K562 (cell line): ENCODE data around the gene GALNT7. TPM values are rescaled to one million over a fixed set of nuclear protein-coding genes. Genes with fewer than 3 reads are reported as not detected.

Experiments used
- ARID3A ChIP-seq: IDR thresholded peaks from 2 replicates; pipeline ENCODE4 v1.6.1; 2012; ENCODE audit warnings: low read depth, low read length, improper control_type of control experiment, borderline replicate concordance
- BACH1 ChIP-seq: fragments of 200-800 bp; sonication (Bioruptor generic); IDR thresholded peaks from 2 replicates; pipeline ENCODE4 v1.6.1; 2016; ENCODE audit warnings: missing genetic modification characterization, missing compliant biosample characterization
- CBX1 ChIP-seq: sonication (generic); IDR thresholded peaks from 2 replicates; pipeline ENCODE4 v1.6.1; 2016; ENCODE audit warnings: antibody characterized with exemption, low read depth, mild to moderate bottlenecking
- CHCHD3 ChIP-seq: fragments of 250-450 bp; sonication (Bioruptor Pico); IDR thresholded peaks from 2 replicates; pipeline ENCODE4 v2.1.2; 2022; ENCODE audit warnings: mild to moderate bottlenecking
- CREM ChIP-seq: IDR thresholded peaks from 2 replicates; pipeline ENCODE4 v1.6.1; 2014; ENCODE audit warnings: antibody characterized with exemption, low read depth
- EP400 ChIP-seq: fragments of 450-650 bp; IDR thresholded peaks from 2 replicates; pipeline ENCODE4 v1.6.1; 2017; ENCODE audit warnings: antibody characterized with exemption, mild to moderate bottlenecking, moderate library complexity
- FOXP1 ChIP-seq: sonication (generic); formaldehyde crosslinking; IDR thresholded peaks from 2 replicates; pipeline ENCODE4 v1.8.0; 2022; ENCODE audit warnings: mild to moderate bottlenecking, missing genetic modification reagents
- KDM1A ChIP-seq, 2 experiments: fragments of 450-650 bp; IDR thresholded peaks; 2 replicates each; pipeline ENCODE4 v1.6.1; 2016; ENCODE audit warnings: mild to moderate bottlenecking in 2 of 2
- KDM5B ChIP-seq: fragments of 200-600 bp; sonication (generic); IDR thresholded peaks from 2 replicates; pipeline ENCODE4 v1.6.1; 2012; ENCODE audit warnings: low read depth, mild to moderate bottlenecking, moderate library complexity, low read length, control low read depth, inconsistent platforms; ENCODE audit not compliant: insufficient replicate concordance
- L3MBTL2 ChIP-seq: fragments of 450-650 bp; IDR thresholded peaks from 2 replicates; pipeline ENCODE4 v1.6.1; 2016; ENCODE audit warnings: mild to moderate bottlenecking, moderate library complexity
- MCM3 ChIP-seq: fragments of 450-650 bp; IDR thresholded peaks from 2 replicates; pipeline ENCODE4 v1.6.1; 2016
- MTF1 ChIP-seq: fragments of 250-450 bp; sonication (Bioruptor Pico); IDR thresholded peaks from 2 replicates; pipeline ENCODE4 v1.9.0; 2021; ENCODE audit warnings: moderate library complexity, mild to moderate bottlenecking, inconsistent platforms, borderline replicate concordance
- NELFE ChIP-seq: IDR thresholded peaks from 2 replicates; pipeline ENCODE4 v1.6.1; 2011; ENCODE audit warnings: mild to moderate bottlenecking; ENCODE audit not compliant: insufficient read depth, insufficient read length
- PHF8 ChIP-seq: fragments of 200-600 bp; sonication (generic); IDR thresholded peaks from 2 replicates; pipeline ENCODE4 v1.6.1; 2012; ENCODE audit warnings: mixed run types, mild to moderate bottlenecking, inconsistent platforms, low read length, moderate library complexity, borderline replicate concordance
- RAD21 ChIP-seq, 2 experiments: fragments of 250-450 bp in 1 of 2; fragments of 450-650 bp in 1 of 2; sonication (Bioruptor Pico) in 1 of 2; formaldehyde crosslinking in 1 of 2; IDR thresholded peaks in 1 of 2; conservative IDR thresholded peaks in 1 of 2; 2 replicates each; pipeline versions ENCODE4 v1.4.0 to v1.8.0; 2020 to 2022; ENCODE audit warnings: mild to moderate bottlenecking in 2 of 2, moderate library complexity in 1 of 2
- SREBF2 ChIP-seq: sonication (generic); formaldehyde crosslinking; IDR thresholded peaks from 2 replicates; pipeline ENCODE4 v1.4.0; 2020; ENCODE audit warnings: mild to moderate bottlenecking, missing genetic modification reagents
- TBP ChIP-seq: optimal IDR thresholded peaks from 2 replicates; pipeline ENCODE3; 2011; ENCODE audit warnings: low read depth, low read length, improper control_type of control experiment
- TCFL5 ChIP-seq: fragments of 250-450 bp; sonication (Bioruptor Pico); conservative IDR thresholded peaks from 2 replicates; pipeline ENCODE4 v1.6.1; 2021; ENCODE audit warnings: mild to moderate bottlenecking, moderate library complexity, matching md5 sums
- XRCC4 ChIP-seq: IDR thresholded peaks from one replicate; pipeline ENCODE4 v1.6.1; 2011; ENCODE audit not compliant: insufficient read depth, insufficient read length; ENCODE audit errors: extremely low read depth
- ZBTB9 ChIP-seq: fragments of 450-650 bp; formaldehyde crosslinking; IDR thresholded peaks from 2 replicates; pipeline ENCODE4 v1.4.0; 2020; ENCODE audit warnings: mild to moderate bottlenecking, moderate library complexity
- ZNF217 ChIP-seq: sonication (generic); formaldehyde crosslinking; IDR thresholded peaks from 2 replicates; pipeline ENCODE4 v1.8.0; 2022; ENCODE audit warnings: mild to moderate bottlenecking, missing genetic modification reagents
- ZNF23 ChIP-seq: fragments of 250-450 bp; sonication (Bioruptor Pico); IDR thresholded peaks from 2 replicates; pipeline ENCODE4 v1.4.0; 2020; ENCODE audit warnings: mild to moderate bottlenecking
- ZNF239 ChIP-seq: fragments of 250-450 bp; sonication (Bioruptor Pico); IDR thresholded peaks from 2 replicates; pipeline ENCODE4 v1.4.0; 2020; ENCODE audit warnings: mild to moderate bottlenecking
- ZNF511 ChIP-seq: sonication (generic); formaldehyde crosslinking; IDR thresholded peaks from 2 replicates; pipeline ENCODE4 v1.8.0; 2022; ENCODE audit warnings: mild to moderate bottlenecking, missing genetic modification reagents
- ZNF57 ChIP-seq: fragments of 450-650 bp; formaldehyde crosslinking; IDR thresholded peaks from 2 replicates; pipeline ENCODE4 v1.4.0; 2020; ENCODE audit warnings: mild to moderate bottlenecking, moderate library complexity
- ZNF695 ChIP-seq: fragments of 450-650 bp; formaldehyde crosslinking; IDR thresholded peaks from 2 replicates; pipeline ENCODE4 v1.4.0; 2020; ENCODE audit warnings: mild to moderate bottlenecking, moderate library complexity
- ZNF766 ChIP-seq: fragments of 200-800 bp; sonication (Bioruptor generic); conservative IDR thresholded peaks from 2 replicates; pipeline ENCODE4 v1.6.1; 2016; ENCODE audit warnings: missing genetic modification characterization, missing compliant biosample characterization
- polyA plus RNA-seq, 8 experiments: library from polyadenylated mRNA; depleted of rRNA in 4 of 8; stranded (reverse) in 5 of 8; unstranded in 3 of 8; fragments of >200 nt; fragmentation: Nextera tagmentation in 2 of 8; fragmentation: Illumina TruSeq in 1 of 8; extraction: Ambion mirVana in 2 of 8; extraction: Trizol in 1 of 8; gene quantifications; 2 replicates each; pipeline versions ENCODE4 v1.2.1 to v1.2.3, GENCODE V29; 2011 to 2014; ENCODE audit warnings: inconsistent platforms in 1 of 8, missing spikeins in 1 of 8
- total RNA-seq, 7 experiments: library from RNA; depleted of rRNA in 6 of 7; stranded (reverse); fragments of >200 nt in 6 of 7; fragmentation: Illumina TruSeq in 2 of 7; extraction: Trizol in 2 of 7; gene quantifications; 2 replicates each; pipeline versions ENCODE4 v1.2.1 to v1.2.3, GENCODE V29; 2011 to 2021; ENCODE audit warnings: low replicate concordance in 1 of 7

The GALNT7 gene
- total and polyA plus RNA-seq, 9 of the 15 experiments (the other 6 are each of a cell fraction or from before 2014, with no cell fraction given): 16.7 to 38.7 (median 31.1) TPM

- TF ChIP-seq ZBTB9 (CRISPR knock-in tag) (peak; percentile 90), KDM5B (peak; percentile 98), MTF1 (CRISPR knock-in tag) (no peak), FOXP1 (CRISPR knock-in tag) (peak; percentile 85; the same call in 1 of the 2 replicates), RAD21 (CRISPR knock-in tag; conservative IDR thresholded peaks at IDR 0.05 in 1 of 2, IDR thresholded peaks at IDR 0.05 in 1 of 2) (no peak), ZNF695 (CRISPR knock-in tag) (no peak), PHF8 (peak; percentile 82), SREBF2 (CRISPR knock-in tag) (no peak), EP400 (peak; percentile 45; the same call in 1 of the 2 replicates), ZNF57 (no peak), CREM (peak; percentile 78), MCM3 (no peak), XRCC4 (no peak), CHCHD3 (CRISPR knock-in tag) (no peak), NELFE (no peak), L3MBTL2 (peak; percentile 63), ZNF23 (no peak), ARID3A (no peak), TBP (peak; percentile 58), CBX1 (0 out of 2 replicates have a peak, but pooled peaks have one; percentile 31), BACH1 (tag) (no peak), ZNF239 (CRISPR knock-in tag) (no peak), KDM1A (IDR thresholded peaks at IDR 0.05) (no peak), ZNF511 (CRISPR knock-in tag) (no peak), ZNF217 (no peak), TCFL5 (no peak), ZNF766 (CRISPR knock-in tag) (0 out of 2 replicates have a peak, but pooled peaks have one; percentile 35)
Measured at GRCh38 chr4:173370477-173371291, 202.1 kb downstream of the GALNT7 start, which contains the start of gene SAP30 (continued).
